Medulla oblongata (tissue), 1 donor: ENCODE results near the gene CORO1C.

Experiments used
- DNase-seq: peaks from one replicate; pipeline ENCODE4 v3.0.0-alpha.2; 2015; ENCODE audit errors: extremely low spot score

CORO1C gene

GRCh38 chr12:108616359-108616758, 115.0 kb downstream of the CORO1C start:
- no peak for DNase-seq

GRCh38 chr12:108615918-108616317, 115.4 kb downstream of the CORO1C start:
- no peak for DNase-seq

- no peak for DNase-seq
Measured at GRCh38 chr12:108614639-108615038, 116.7 kb downstream of the CORO1C start.

GRCh38 chr12:108614041-108614440, 117.3 kb downstream of the CORO1C start:
- no peak for DNase-seq

- no peak for DNase-seq
Measured at GRCh38 chr12:108613548-108613947, 117.8 kb downstream of the CORO1C start.

- no peak for DNase-seq
Measured at GRCh38 chr12:108612788-108613282, 118.5 kb downstream of the CORO1C start.

- no peak for DNase-seq
Measured at GRCh38 chr12:108611884-108612415, 119.4 kb downstream of the CORO1C start.

- DNase-seq: no peak
Measured at GRCh38 chr12:108610856-108611605, 120.3 kb downstream of the CORO1C start.

GRCh38 chr12:108610336-108610815, 120.9 kb downstream of the CORO1C start:
- DNase-seq: no peak

- no peak for DNase-seq
Measured at GRCh38 chr12:108609537-108610335, 121.6 kb downstream of the CORO1C start.

- DNase-seq: no peak
Measured at GRCh38 chr12:108608616-108609015, 122.7 kb downstream of the CORO1C start.

GRCh38 chr12:108607981-108608600, 123.2 kb downstream of the CORO1C start:
- DNase-seq: no peak

- no peak for DNase-seq
Measured at GRCh38 chr12:108606492-108606891, 124.8 kb downstream of the CORO1C start.

GRCh38 chr12:108605690-108606406, 125.5 kb downstream of the CORO1C start:
- DNase-seq: no peak

GRCh38 chr12:108605000-108605689, 126.2 kb downstream of the CORO1C start:
- DNase-seq: no peak

GRCh38 chr12:108604208-108604941, 126.9 kb downstream of the CORO1C start:
- DNase-seq: no peak

- no peak for DNase-seq
Measured at GRCh38 chr12:108603743-108604142, 127.6 kb downstream of the CORO1C start.

GRCh38 chr12:108602976-108603704, 128.2 kb downstream of the CORO1C start:
- no peak for DNase-seq

GRCh38 chr12:108602209-108602705, 129.1 kb downstream of the CORO1C start:
- no peak for DNase-seq
